Astrocyte (in vitro differentiated cells and primary cell): ENCODE data around the gene LMF1. TPM values are rescaled to one million over a fixed set of nuclear protein-coding genes. Genes with fewer than 3 reads are reported as not detected.

Experiments
- DNase-seq: peaks from one replicate; pipeline ENCODE4 v3.0.0-alpha.2; 2010; ENCODE audit warnings: low read depth
- FAIRE-seq: peaks from 2 replicates; lab custom pipeline; 2011; peaks lifted over from hg19 to GRCh38; lab: Jason Lieb, UNC
- H2AFZ ChIP-seq: 2 replicates; pipeline ENCODE4 v1.6.0; 2012; ENCODE audit warnings: low read depth, low read length, inconsistent platforms
- H3K27ac ChIP-seq: 2 replicates; pipeline ENCODE4 v1.5.1; 2011; ENCODE audit warnings: low read depth, low read length, inconsistent platforms
- H3K27me3 ChIP-seq: 2 replicates; pipeline ENCODE4 v1.6.0; 2011; ENCODE audit warnings: low read length, inconsistent platforms; ENCODE audit not compliant: insufficient read depth
- H3K36me3 ChIP-seq: 2 replicates; pipeline ENCODE4 v1.5.1; 2011; ENCODE audit warnings: low read length, inconsistent platforms; ENCODE audit not compliant: insufficient read depth
- H3K4me1 ChIP-seq: 2 replicates; pipeline ENCODE4 v1.5.1; 2011; ENCODE audit warnings: low read length, inconsistent platforms; ENCODE audit not compliant: insufficient read depth
- H3K4me2 ChIP-seq: 2 replicates; pipeline ENCODE4 v1.6.0; 2012; ENCODE audit warnings: low read length, inconsistent platforms
- H3K4me3 ChIP-seq: 2 replicates; pipeline ENCODE4 v1.5.1; 2011; ENCODE audit warnings: low read depth, mild to moderate bottlenecking, low read length, inconsistent platforms; ENCODE audit not compliant: insufficient read depth
- H3K79me2 ChIP-seq: 2 replicates; pipeline ENCODE4 v1.6.0; 2012; ENCODE audit warnings: mild to moderate bottlenecking, low read length, inconsistent platforms; ENCODE audit not compliant: insufficient read depth
- H3K9ac ChIP-seq: 2 replicates; pipeline ENCODE4 v1.6.0; 2012; ENCODE audit warnings: mild to moderate bottlenecking, low read length, inconsistent platforms
- H3K9me3 ChIP-seq: 2 replicates; pipeline ENCODE4 v1.5.1; 2012; ENCODE audit warnings: low read depth, mild to moderate bottlenecking, low read length, inconsistent platforms; ENCODE audit not compliant: insufficient read depth
- H4K20me1 ChIP-seq: 2 replicates; pipeline ENCODE4 v1.6.0; 2012; ENCODE audit warnings: low read length, inconsistent platforms; ENCODE audit not compliant: insufficient read depth
- H3K27ac Mint-ChIP-seq: one replicate; pipeline ENCODE4 v1.8.0; 2021; ENCODE audit warnings: mild to moderate bottlenecking, mixed read lengths; ENCODE audit not compliant: unreplicated experiment
- H3K27me3 Mint-ChIP-seq: one replicate; pipeline ENCODE4 v1.8.0; 2021; ENCODE audit warnings: low read depth, mixed read lengths; ENCODE audit not compliant: unreplicated experiment
- H3K36me3 Mint-ChIP-seq: one replicate; pipeline ENCODE4 v1.8.0; 2021; ENCODE audit warnings: low read depth, mixed read lengths; ENCODE audit not compliant: unreplicated experiment
- H3K4me1 Mint-ChIP-seq: one replicate; pipeline ENCODE4 v1.8.0; 2021; ENCODE audit warnings: low read depth, mixed read lengths; ENCODE audit not compliant: unreplicated experiment
- H3K4me3 Mint-ChIP-seq: one replicate; pipeline ENCODE4 v1.8.0; 2021; ENCODE audit warnings: mild to moderate bottlenecking, moderate library complexity, mixed read lengths; ENCODE audit not compliant: unreplicated experiment
- H3K9me3 Mint-ChIP-seq: one replicate; pipeline ENCODE4 v1.8.0; 2021; ENCODE audit warnings: mild to moderate bottlenecking, mixed read lengths; ENCODE audit not compliant: unreplicated experiment
- EZH2 ChIP-seq: IDR thresholded peaks from 2 replicates; pipeline ENCODE4 v1.6.1; 2012; ENCODE audit warnings: mild to moderate bottlenecking, low read length, inconsistent platforms; ENCODE audit not compliant: insufficient read depth
- total RNA-seq: library from RNA; stranded (reverse); gene quantifications from 2 replicates; pipeline ENCODE4 v1.2.1, GENCODE V29; 2021
- TF ChIP-seq, protein P1 (sequence below): IDR thresholded peaks from 2 replicates; pipeline ENCODE4 v1.5.1; 2011; ENCODE audit warnings: low read depth, mild to moderate bottlenecking, inconsistent platforms, low read length, moderate library complexity; ENCODE audit not compliant: insufficient read depth

LMF1 gene
- total RNA-seq, 1 donor from 2014 or later = 12.6 TPM

DNA sequence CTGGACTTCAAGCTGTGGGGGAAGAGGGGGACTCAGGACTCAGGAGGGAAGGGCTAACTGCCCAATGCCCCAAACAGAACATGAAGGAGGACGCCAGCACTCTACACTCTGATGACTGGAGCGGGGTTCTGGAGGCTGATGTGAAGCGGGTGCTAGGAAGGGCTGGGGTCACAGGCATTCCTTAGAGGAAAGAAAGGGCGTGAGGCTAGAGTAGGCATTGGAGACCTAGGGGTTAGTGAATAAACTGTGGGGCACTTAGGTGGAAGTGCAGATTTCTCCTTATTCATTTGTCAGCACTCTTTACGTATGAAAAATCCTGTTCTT is 760 bp upstream of the LMF1 start:
- FAIRE-seq (no peak), DNase-seq (no peak)
- peaks cover 5% of the 10 kb centered on the region for H3K36me3 Mint-ChIP-seq
- no peaks in the 10 kb centered on the region for H3K36me3 ChIP-seq
- H3K27ac ChIP-seq = no peak overlapping the region
- peak overlapping the region; percentile 70 for H3K4me3 Mint-ChIP-seq
- TF ChIP-seq EZH2 = no peak
- TF ChIP-seq, protein P1, sequence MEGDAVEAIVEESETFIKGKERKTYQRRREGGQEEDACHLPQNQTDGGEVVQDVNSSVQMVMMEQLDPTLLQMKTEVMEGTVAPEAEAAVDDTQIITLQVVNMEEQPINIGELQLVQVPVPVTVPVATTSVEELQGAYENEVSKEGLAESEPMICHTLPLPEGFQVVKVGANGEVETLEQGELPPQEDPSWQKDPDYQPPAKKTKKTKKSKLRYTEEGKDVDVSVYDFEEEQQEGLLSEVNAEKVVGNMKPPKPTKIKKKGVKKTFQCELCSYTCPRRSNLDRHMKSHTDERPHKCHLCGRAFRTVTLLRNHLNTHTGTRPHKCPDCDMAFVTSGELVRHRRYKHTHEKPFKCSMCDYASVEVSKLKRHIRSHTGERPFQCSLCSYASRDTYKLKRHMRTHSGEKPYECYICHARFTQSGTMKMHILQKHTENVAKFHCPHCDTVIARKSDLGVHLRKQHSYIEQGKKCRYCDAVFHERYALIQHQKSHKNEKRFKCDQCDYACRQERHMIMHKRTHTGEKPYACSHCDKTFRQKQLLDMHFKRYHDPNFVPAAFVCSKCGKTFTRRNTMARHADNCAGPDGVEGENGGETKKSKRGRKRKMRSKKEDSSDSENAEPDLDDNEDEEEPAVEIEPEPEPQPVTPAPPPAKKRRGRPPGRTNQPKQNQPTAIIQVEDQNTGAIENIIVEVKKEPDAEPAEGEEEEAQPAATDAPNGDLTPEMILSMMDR = no peak
- H3K4me1 ChIP-seq = peaks cover 5% of the 10 kb centered on the region
- H3K27me3 ChIP-seq = peaks cover 26% of the 10 kb centered on the region
- H3K79me2 ChIP-seq = peaks cover 8% of the 10 kb centered on the region
- peaks cover 20% of the 10 kb centered on the region for H3K27me3 Mint-ChIP-seq
- H3K9me3 Mint-ChIP-seq = peaks cover 7% of the 10 kb centered on the region
- peaks cover 11% of the 10 kb centered on the region for H4K20me1 ChIP-seq
- H3K9ac ChIP-seq = no peak overlapping the region
- H3K27ac Mint-ChIP-seq = no peak overlapping the region
- H3K9me3 ChIP-seq = no peaks in the 10 kb centered on the region
- no peak overlapping the region for H3K4me2 ChIP-seq
- H3K4me1 Mint-ChIP-seq = no peaks in the 10 kb centered on the region
- H2AFZ ChIP-seq = peak overlapping the region; percentile 56
- H3K4me3 ChIP-seq = no peak overlapping the region

DNA sequence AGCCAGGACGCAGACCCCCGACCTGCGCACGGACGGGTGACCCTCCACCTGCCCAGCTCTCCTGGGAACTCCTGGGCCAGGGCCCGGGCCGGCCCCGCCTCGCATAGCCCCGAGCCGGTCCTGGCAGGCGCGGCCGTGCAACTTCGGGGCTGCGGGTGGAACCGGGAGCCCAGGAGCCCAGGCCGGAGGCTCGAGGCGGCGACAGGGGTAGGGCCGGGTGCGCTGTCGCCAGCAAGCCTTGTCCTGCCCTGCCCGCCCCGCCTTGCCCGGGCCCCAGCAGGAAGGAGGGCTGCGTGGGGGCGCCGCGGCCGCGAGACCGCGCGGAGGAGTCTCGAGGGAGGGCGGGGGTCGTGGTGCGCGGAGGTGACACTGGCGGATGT is 408 bp downstream of the LMF1 start:
- H3K27ac Mint-ChIP-seq = no peak overlapping the region
- H3K4me1 ChIP-seq = peaks cover 5% of the 10 kb centered on the region
- no peaks in the 10 kb centered on the region for H3K36me3 ChIP-seq
- H3K36me3 Mint-ChIP-seq = peaks cover 15% of the 10 kb centered on the region
- H4K20me1 ChIP-seq = peaks cover 11% of the 10 kb centered on the region
- peak overlapping the region; percentile 100 for H2AFZ ChIP-seq
- peak overlapping the region; percentile 66 for H3K4me3 ChIP-seq
- FAIRE-seq (no peak), DNase-seq (no peak)
- H3K27ac ChIP-seq = peak overlapping the region; percentile 56
- H3K9me3 Mint-ChIP-seq = peaks cover 10% of the 10 kb centered on the region
- H3K27me3 Mint-ChIP-seq = peaks cover 14% of the 10 kb centered on the region
- peak overlapping the region; percentile 90 for H3K9ac ChIP-seq
- H3K79me2 ChIP-seq = peaks cover 8% of the 10 kb centered on the region
- TF ChIP-seq, protein P1 = no peak
- no peak for TF ChIP-seq EZH2
- H3K9me3 ChIP-seq = peaks cover 10% of the 10 kb centered on the region
- peak overlapping the region; percentile 84 for H3K4me3 Mint-ChIP-seq
- no peaks in the 10 kb centered on the region for H3K4me1 Mint-ChIP-seq
- peak overlapping the region; percentile 93 for H3K4me2 ChIP-seq
- H3K27me3 ChIP-seq = peaks cover 18% of the 10 kb centered on the region

DNA sequence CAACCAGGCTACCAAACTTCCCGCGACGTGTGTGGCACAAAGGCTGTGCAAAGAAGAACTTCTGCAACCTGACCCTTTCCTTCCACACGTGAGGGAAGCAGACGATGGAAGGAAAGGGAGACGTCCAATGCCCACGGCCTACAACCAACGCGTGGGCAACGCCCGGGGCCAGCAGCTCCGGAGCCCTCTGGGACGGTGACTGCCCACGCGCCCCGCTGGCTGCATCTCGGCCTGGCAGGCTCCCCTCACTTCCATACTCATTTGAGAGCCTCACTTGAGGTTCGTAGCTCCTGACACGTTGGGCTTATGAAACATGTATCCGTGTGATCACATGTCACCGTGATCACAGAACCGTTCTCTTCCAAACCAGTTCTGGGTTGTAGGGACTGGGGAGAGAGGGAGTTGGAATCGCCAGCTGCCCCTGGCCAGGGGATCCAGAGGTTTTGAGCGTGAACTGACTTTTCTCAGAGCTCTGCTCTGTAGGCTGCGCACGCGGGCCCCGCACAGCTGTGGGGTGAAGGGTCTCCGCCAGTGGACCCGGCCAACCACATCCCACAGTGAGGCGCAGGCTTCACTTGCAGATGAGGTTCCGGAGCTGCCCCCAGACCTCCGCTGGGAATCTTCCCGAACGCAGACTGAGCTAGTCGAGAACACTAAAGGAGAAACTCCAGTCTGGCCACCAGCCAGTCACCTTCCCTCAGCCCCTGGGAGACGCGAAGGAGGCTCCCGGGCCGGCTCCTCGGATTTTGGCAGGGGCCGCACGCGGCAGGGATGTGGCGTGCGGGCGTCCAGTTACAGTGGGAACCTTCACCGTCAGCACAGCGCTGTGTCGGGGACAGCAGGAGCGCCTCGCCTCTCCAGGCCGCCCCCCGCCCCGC is 1.0 kb downstream of the LMF1 start:
- Histone ChIP-seq H3K9me3 (peaks cover 13% of the 10 kb centered on the region), H3K36me3 (no peaks in the 10 kb centered on the region), H3K4me3 (peak overlapping the region; percentile 66), H3K9ac (peak overlapping the region; percentile 90), H4K20me1 (peaks cover 11% of the 10 kb centered on the region), H3K4me1 (peaks cover 5% of the 10 kb centered on the region), H3K27ac (no peak overlapping the region), H2AFZ (peak overlapping the region; percentile 100), H3K4me2 (peak overlapping the region; percentile 93), H3K27me3 (peaks cover 14% of the 10 kb centered on the region), H3K79me2 (peaks cover 8% of the 10 kb centered on the region)
- Mint-ChIP-seq H3K4me3 (peak overlapping the region; percentile 84), H3K27ac (peak overlapping the region; percentile 41), H3K9me3 (peaks cover 8% of the 10 kb centered on the region), H3K36me3 (peaks cover 18% of the 10 kb centered on the region), H3K4me1 (no peaks in the 10 kb centered on the region), H3K27me3 (peaks cover 14% of the 10 kb centered on the region)
- no peak for DNase-seq
- TF ChIP-seq, protein P1 = no peak
- TF ChIP-seq EZH2 = no peak
- FAIRE-seq = no peak
